Measurements from ENCODE around the gene TSPAN4.

- TF ChIP-seq ZNF335 (tag by site-specific recombination; conservative IDR thresholded peaks at IDR 0.05) (no peak), PRDM1 (tag by site-specific recombination; IDR thresholded peaks at IDR 0.05) (no peak), CTCF (tag by site-specific recombination; IDR thresholded peaks at IDR 0.05) (no peak), ZNF391 (tag by site-specific recombination; IDR thresholded peaks at IDR 0.05; ENCODE audit: borderline replicate concordance, low read depth) (no peak), ZNF658 (tag by site-specific recombination; IDR thresholded peaks at IDR 0.05) (no peak), KLF17 (tag by site-specific recombination; IDR thresholded peaks at IDR 0.05) (no peak)
Measured at GRCh38 chr11:901452-902061, 58.9 kb downstream of the TSPAN4 start.

Data from HEK293 (cell line).